GM12864 (cell line): ENCODE data around the gene RFX7.

Source experiments
- DNase-seq: peaks from one replicate; pipeline ENCODE4 v3.0.0-alpha.2; 2011; ENCODE audit warnings: low read depth
- H3K4me3 ChIP-seq: 2 replicates; pipeline ENCODE4 v1.5.1; 2011; ENCODE audit warnings: mild to moderate bottlenecking, low read depth, low read length, control low read depth
- CTCF ChIP-seq: IDR thresholded peaks from 2 replicates; pipeline ENCODE4 v1.5.1; 2011; ENCODE audit warnings: low read depth, mild to moderate bottlenecking, moderate library complexity, low read length, control low read depth, inconsistent platforms; ENCODE audit errors: missing control alignments

Gene RFX7

GRCh38 chr15:56228854-56229253, 14.8 kb downstream of the RFX7 start:
- TF ChIP-seq CTCF: no peak

GRCh38 chr15:56228352-56228751, 15.3 kb downstream of the RFX7 start:
- no peak overlapping the region for H3K4me3 ChIP-seq
- no peak for DNase-seq
- TF ChIP-seq CTCF: no peak

More at GRCh38 chr15:56228854-56229253, 14.8 kb downstream of the RFX7 start:
- no peak for DNase-seq
- no peak overlapping the region for H3K4me3 ChIP-seq

DNA sequence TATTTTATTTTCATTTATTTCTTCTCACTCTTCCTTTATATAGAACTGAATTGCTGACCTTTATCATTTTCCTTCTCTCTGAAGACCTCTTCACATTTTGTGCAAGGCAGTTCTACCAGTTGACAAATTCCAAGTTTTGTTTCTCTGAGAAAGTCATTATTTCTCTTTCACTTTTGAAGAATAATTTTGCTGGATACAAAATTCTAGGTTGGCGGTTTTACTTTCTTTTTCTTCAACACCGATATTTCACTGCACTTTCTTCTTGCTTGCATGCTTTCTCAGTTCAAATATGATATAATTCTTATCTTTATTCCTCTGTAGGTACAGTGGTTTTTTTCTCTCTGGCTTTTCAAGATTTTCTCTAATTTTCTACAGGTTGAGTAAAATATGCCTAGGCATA, 15.9 kb downstream of the RFX7 start:
- no peak overlapping the region for H3K4me3 ChIP-seq
- no peak for DNase-seq
- no peak for TF ChIP-seq CTCF

DNA sequence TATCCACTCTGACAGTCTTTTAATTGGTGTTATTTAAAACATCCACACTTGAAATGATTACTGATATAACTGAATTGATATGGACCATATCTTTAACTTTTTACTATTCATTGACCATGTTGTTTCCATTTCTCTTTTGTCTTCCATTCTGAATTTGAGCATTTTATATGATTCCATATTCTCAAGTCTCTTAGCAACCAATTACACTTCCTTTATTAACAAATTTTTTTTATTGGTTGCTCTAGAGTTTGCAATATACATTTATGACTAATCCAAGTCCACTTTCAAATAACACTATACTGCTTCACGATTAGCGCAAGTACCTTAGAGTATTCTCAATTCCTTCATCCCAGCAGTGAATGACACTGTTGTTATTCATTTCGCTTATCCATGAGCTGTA, 16.4 kb downstream of the RFX7 start:
- H3K4me3 ChIP-seq: no peak overlapping the region
- TF ChIP-seq CTCF: no peak
- no peak for DNase-seq

DNA sequence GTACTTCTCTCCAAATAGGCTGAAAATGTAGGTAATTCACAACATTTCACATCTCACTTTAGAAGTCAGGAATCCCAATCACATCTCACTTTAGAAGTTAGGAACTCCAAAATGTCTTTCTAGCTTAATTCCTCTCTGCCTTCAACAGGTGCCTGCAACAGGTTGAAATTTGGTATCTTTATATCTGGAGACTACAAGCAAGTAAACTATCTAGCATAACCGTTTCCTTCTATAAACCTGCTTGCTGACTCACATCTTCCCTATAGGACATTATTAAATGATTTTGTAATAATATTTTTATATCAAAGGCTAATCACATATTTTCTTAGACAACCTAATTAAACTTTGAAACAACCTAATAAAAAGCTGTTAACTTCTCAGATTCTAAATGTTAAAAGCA, 18.2 kb downstream of the RFX7 start:
- no peak for DNase-seq
- no peak overlapping the region for H3K4me3 ChIP-seq
- TF ChIP-seq CTCF: no peak

DNA sequence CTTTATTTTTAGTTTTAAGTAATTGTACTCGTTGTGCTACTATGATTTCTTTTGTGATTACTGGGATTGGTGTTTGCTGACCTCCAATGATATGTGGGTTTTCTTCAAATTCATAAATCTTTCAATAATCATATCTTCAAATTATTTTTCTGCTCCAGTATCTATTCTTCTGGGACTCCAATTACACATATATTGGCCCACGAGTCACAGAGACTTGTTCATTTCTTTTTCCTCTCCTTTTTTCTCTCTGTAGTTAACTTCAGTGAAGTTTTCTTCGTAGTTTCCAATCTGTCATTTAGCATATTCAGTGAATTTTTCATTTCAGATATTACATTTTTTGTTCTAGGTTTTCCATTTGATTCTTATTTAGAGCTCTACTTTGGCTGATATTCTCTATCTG, 21.4 kb downstream of the RFX7 start:
- no peak for DNase-seq
- H3K4me3 ChIP-seq: no peak overlapping the region
- no peak for TF ChIP-seq CTCF

GRCh38 chr15:56217341-56217740, 26.3 kb downstream of the RFX7 start:
- no peak for TF ChIP-seq CTCF
- no peak overlapping the region for H3K4me3 ChIP-seq
- no peak for DNase-seq
